SU-DHL-6 (cell line): ENCODE measurements around the gene RIPOR2.

Experiments used
- H2AFZ ChIP-seq: fragments of 200-600 bp; sonication (generic); 2 replicates; pipeline ENCODE4 v1.6.1; 2014; ENCODE audit warnings: low read depth, mild to moderate bottlenecking, moderate library complexity, mixed read lengths, antibody characterized with exemption, low read length; ENCODE audit not compliant: severe bottlenecking
- H3F3A ChIP-seq: fragments of 200-600 bp; shearing (Covaris generic); 2 replicates; pipeline ENCODE4 v1.6.0; 2016; ENCODE audit warnings: antibody characterized with exemption, mild to moderate bottlenecking; ENCODE audit not compliant: insufficient read depth
- H3K27ac ChIP-seq: fragments of 200-600 bp; sonication (generic); 2 replicates; pipeline ENCODE4 v1.5.1; 2016; ENCODE audit warnings: low read depth, mild to moderate bottlenecking, low read length, moderate library complexity, mixed read lengths
- H3K27me3 ChIP-seq: fragments of 200-600 bp; sonication (generic), shearing (Covaris generic); 2 replicates; pipeline ENCODE4 v1.6.0; 2014; ENCODE audit warnings: mild to moderate bottlenecking, low read length
- H3K36me3 ChIP-seq: fragments of 200-600 bp; sonication (generic); 2 replicates; pipeline ENCODE4 v1.6.1; 2014; ENCODE audit warnings: mild to moderate bottlenecking, low read length, mixed read lengths
- H3K4me2 ChIP-seq: fragments of 300-600, 200-600 bp; shearing (Covaris generic), sonication (generic); 2 replicates; pipeline ENCODE4 v1.6.0; 2014; ENCODE audit warnings: low read length, low read depth, mild to moderate bottlenecking; ENCODE audit not compliant: poor library complexity, severe bottlenecking
- H3K4me3 ChIP-seq: fragments of 200-600 bp; sonication (generic); 2 replicates; pipeline ENCODE4 v1.5.1; 2014; ENCODE audit warnings: antibody characterized with exemption, low read length, mild to moderate bottlenecking, mixed read lengths; ENCODE audit not compliant: insufficient read depth, poor library complexity, severe bottlenecking
- H3K79me2 ChIP-seq: fragments of 200-600 bp; sonication (generic); 2 replicates; pipeline ENCODE4 v1.6.1; 2014; ENCODE audit warnings: mild to moderate bottlenecking, low read length, moderate library complexity; ENCODE audit not compliant: insufficient read depth
- H3K9ac ChIP-seq: fragments of 200-600 bp; sonication (generic); 2 replicates; pipeline ENCODE4 v1.7.0; 2014; ENCODE audit warnings: mild to moderate bottlenecking, low read length
- H3K9me2 ChIP-seq: fragments of 200-600 bp; sonication (generic); replicated peaks from 2 replicates; pipeline ENCODE4 v1.6.1; 2014; ENCODE audit warnings: low read length; ENCODE audit not compliant: insufficient read depth
- H3K9me3 ChIP-seq: fragments of 200-600 bp; sonication (generic); 2 replicates; pipeline ENCODE4 v1.6.1; 2014; ENCODE audit warnings: low read length, mixed read lengths; ENCODE audit not compliant: insufficient read depth
- H4K20me1 ChIP-seq: fragments of 200-600 bp; sonication (generic); 2 replicates; pipeline ENCODE4 v1.6.1; 2014; ENCODE audit warnings: low read depth, mild to moderate bottlenecking, antibody characterized with exemption, low read length, moderate library complexity, mixed read lengths
- EZH2phosphoT487 ChIP-seq: fragments of 200-600 bp; sonication (generic), shearing (Covaris generic); conservative IDR thresholded peaks from 2 replicates; pipeline ENCODE4 v1.6.1; 2018; ENCODE audit warnings: mild to moderate bottlenecking, antibody characterized with exemption, low read length, moderate library complexity, mixed read lengths
- TF ChIP-seq, protein P1 (sequence below): fragments of 200-600 bp; sonication (generic); IDR thresholded peaks from one replicate; pipeline ENCODE4 v1.5.1; 2017; ENCODE audit warnings: antibody characterized with exemption, mild to moderate bottlenecking, low read length, moderate library complexity; ENCODE audit not compliant: insufficient read depth, poor library complexity, severe bottlenecking

Gene RIPOR2

GRCh38 chr6:24854077-24854666, 81.6 kb downstream of the RIPOR2 start:
- Histone ChIP-seq H3K9me3 (no peaks in the 10 kb centered on the region), H3K9ac (no peak overlapping the region), H3K36me3 (peaks cover 55% of the 10 kb centered on the region), H3K9me2 (no peaks in the 10 kb centered on the region), H3K79me2 (peaks cover 6% of the 10 kb centered on the region; the same call in 1 of the 2 replicates), H3K4me3 (no peak overlapping the region), H3K27ac (no peak overlapping the region), H3K4me2 (no peak overlapping the region), H3F3A (peaks cover 38% of the 10 kb centered on the region), H2AFZ (no peak overlapping the region), H3K27me3 (no peaks in the 10 kb centered on the region), H4K20me1 (no peaks in the 10 kb centered on the region)
- TF ChIP-seq, protein P1, sequence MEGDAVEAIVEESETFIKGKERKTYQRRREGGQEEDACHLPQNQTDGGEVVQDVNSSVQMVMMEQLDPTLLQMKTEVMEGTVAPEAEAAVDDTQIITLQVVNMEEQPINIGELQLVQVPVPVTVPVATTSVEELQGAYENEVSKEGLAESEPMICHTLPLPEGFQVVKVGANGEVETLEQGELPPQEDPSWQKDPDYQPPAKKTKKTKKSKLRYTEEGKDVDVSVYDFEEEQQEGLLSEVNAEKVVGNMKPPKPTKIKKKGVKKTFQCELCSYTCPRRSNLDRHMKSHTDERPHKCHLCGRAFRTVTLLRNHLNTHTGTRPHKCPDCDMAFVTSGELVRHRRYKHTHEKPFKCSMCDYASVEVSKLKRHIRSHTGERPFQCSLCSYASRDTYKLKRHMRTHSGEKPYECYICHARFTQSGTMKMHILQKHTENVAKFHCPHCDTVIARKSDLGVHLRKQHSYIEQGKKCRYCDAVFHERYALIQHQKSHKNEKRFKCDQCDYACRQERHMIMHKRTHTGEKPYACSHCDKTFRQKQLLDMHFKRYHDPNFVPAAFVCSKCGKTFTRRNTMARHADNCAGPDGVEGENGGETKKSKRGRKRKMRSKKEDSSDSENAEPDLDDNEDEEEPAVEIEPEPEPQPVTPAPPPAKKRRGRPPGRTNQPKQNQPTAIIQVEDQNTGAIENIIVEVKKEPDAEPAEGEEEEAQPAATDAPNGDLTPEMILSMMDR, result no peak
- TF ChIP-seq EZH2phosphoT487, result no peak

DNA sequence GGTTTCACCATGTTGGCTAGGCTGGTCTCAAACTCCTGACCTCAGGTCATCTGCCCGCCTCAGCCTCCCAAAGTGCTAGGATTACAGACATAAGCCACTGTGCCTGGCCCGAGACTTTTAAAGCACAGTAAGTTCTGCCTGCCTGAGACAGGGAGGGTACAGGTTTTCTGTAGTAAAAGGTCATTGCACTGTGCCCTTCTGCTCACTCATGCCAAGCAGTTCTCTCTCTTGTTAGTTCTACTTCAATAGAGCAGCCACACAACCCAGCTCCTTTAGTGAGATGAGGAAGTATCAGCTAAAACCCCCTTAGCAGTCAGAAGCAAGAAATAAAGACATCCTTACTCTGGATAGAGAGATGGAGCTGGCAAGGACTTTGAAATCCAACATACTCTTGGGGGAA, 84.7 kb downstream of the RIPOR2 start:
- H3K4me3 ChIP-seq, result no peak overlapping the region
- H3K9me3 ChIP-seq, result no peaks in the 10 kb centered on the region
- H3K9ac ChIP-seq, result no peak overlapping the region
- TF ChIP-seq, protein P1, result no peak
- no peak for TF ChIP-seq EZH2phosphoT487
- H3K9me2 ChIP-seq, result no peaks in the 10 kb centered on the region
- H3K4me2 ChIP-seq, result no peak overlapping the region
- peaks cover 6% of the 10 kb centered on the region; the same call in 1 of the 2 replicates for H3K79me2 ChIP-seq
- H3F3A ChIP-seq, result peaks cover 13% of the 10 kb centered on the region
- H3K36me3 ChIP-seq, result peaks cover 78% of the 10 kb centered on the region
- H2AFZ ChIP-seq, result no peak overlapping the region
- no peaks in the 10 kb centered on the region for H4K20me1 ChIP-seq
- H3K27ac ChIP-seq, result no peak overlapping the region
- H3K27me3 ChIP-seq, result no peaks in the 10 kb centered on the region

DNA sequence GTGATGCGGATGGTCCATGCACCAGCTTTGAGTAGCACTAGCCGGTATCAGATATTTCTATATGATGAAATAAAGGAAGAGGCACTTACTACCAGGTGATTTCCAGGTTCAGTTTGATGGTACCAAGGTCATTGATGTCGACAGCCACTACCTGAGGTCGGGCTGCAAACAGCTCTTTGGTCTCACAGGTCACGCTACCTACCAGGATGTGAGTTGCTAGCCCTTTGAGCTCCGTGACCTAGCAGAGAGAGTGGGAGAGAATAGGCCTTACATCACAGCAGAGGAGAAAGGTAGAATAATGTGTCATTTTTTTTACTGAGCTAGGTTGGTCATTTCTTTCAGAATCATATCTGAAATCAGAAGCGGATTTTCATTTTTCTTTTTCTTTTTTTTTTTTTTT, 86.0 kb downstream of the RIPOR2 start:
- no peaks in the 10 kb centered on the region for H3K79me2 ChIP-seq
- no peaks in the 10 kb centered on the region for H3K27me3 ChIP-seq
- H3K27ac ChIP-seq, result no peak overlapping the region
- H3F3A ChIP-seq, result peaks cover 17% of the 10 kb centered on the region
- H3K9me2 ChIP-seq, result no peaks in the 10 kb centered on the region
- no peak overlapping the region for H2AFZ ChIP-seq
- no peaks in the 10 kb centered on the region for H4K20me1 ChIP-seq
- H3K4me3 ChIP-seq, result no peak overlapping the region
- H3K36me3 ChIP-seq, result peaks cover 80% of the 10 kb centered on the region
- TF ChIP-seq, protein P1, result no peak
- TF ChIP-seq EZH2phosphoT487, result no peak
- no peak overlapping the region for H3K4me2 ChIP-seq
- H3K9ac ChIP-seq, result no peak overlapping the region
- H3K9me3 ChIP-seq, result no peaks in the 10 kb centered on the region
